Activated CD4-positive, alpha-beta T cell treated with anti-CD3 and anti-CD28 coated beads, Interleukin-10, Interleukin-2, amounts not matched to agents 100 ng/mL and 50 ng/mL, durations not matched to agents 16 hours and 8 hours (primary cell): ENCODE data around the gene SPEG.

Experiments
- DNase-seq: peaks from one replicate; pipeline ENCODE4 v3.0.0-alpha.2; 2020

The SPEG gene

GRCh38 chr2:219483451-219484342 lies 49.1 kb downstream of the SPEG start:
- no peak for DNase-seq

- no peak for DNase-seq
Measured at GRCh38 chr2:219484343-219485200, 49.9 kb downstream of the SPEG start.

GRCh38 chr2:219485201-219485580 lies 50.5 kb downstream of the SPEG start:
- DNase-seq, result no peak

- DNase-seq, result no peak
Measured at GRCh38 chr2:219486380-219486959, 51.8 kb downstream of the SPEG start.

- no peak for DNase-seq
Measured at GRCh38 chr2:219488149-219488843, 53.7 kb downstream of the SPEG start.

- DNase-seq, result no peak
Measured at GRCh38 chr2:219488844-219489194, 54.2 kb downstream of the SPEG start.

- DNase-seq, result no peak
Measured at GRCh38 chr2:219489315-219489714, 54.7 kb downstream of the SPEG start.

GRCh38 chr2:219490186-219490585 lies 55.5 kb downstream of the SPEG start:
- no peak for DNase-seq

GRCh38 chr2:219490600-219491130 lies 56.0 kb downstream of the SPEG start:
- DNase-seq, result no peak

GRCh38 chr2:219491278-219491963 lies 56.8 kb downstream of the SPEG start:
- DNase-seq, result no peak

GRCh38 chr2:219492575-219492974 lies 57.9 kb downstream of the SPEG start:
- no peak for DNase-seq

GRCh38 chr2:219493086-219493485 lies 58.4 kb downstream of the SPEG start:
- no peak for DNase-seq

GRCh38 chr2:219494952-219495530 lies 60.4 kb downstream of the SPEG start:
- DNase-seq, result no peak

GRCh38 chr2:219495531-219496122 lies 61.0 kb downstream of the SPEG start:
- peak; percentile 75 for DNase-seq

GRCh38 chr2:219496247-219496824 lies 61.7 kb downstream of the SPEG start:
- no peak for DNase-seq

GRCh38 chr2:219496825-219497494 lies 62.3 kb downstream of the SPEG start:
- DNase-seq, result no peak

GRCh38 chr2:219497495-219498279 lies 63.0 kb downstream of the SPEG start:
- DNase-seq, result peak; percentile 31

- DNase-seq, result peak; percentile 98
Measured at GRCh38 chr2:219498280-219499057, 63.8 kb downstream of the SPEG start, which contains the start of gene GMPPA. TSS of gene GMPPA (plus strand) at chr2:219498891. CDS start at chr2:219499976, 1,085 bp downstream.

GRCh38 chr2:219499058-219499307 lies 64.3 kb downstream of the SPEG start:
- no peak for DNase-seq
